AG08396 (cell line): ENCODE results near the gene PGAP2.
A peak's percentile ranks its signal among the peaks of the same experiment; 100 is the strongest.
"Not testable (repeated sequence)": the region's sequence is repeated elsewhere in the genome, so short reads cannot be mapped to it uniquely, and the experiment has no call there.

Source experiments
- DNase-seq: peaks from one replicate; pipeline ENCODE4 v3.0.0; 2012; ENCODE audit warnings: low spot score, mixed read lengths

The PGAP2 gene

GRCh38 chr11:3803726-3804495 lies 4.4 kb upstream of the PGAP2 start:
- DNase-seq = no peak

GRCh38 chr11:3808861-3809623 lies 682 bp downstream of the PGAP2 start:
- DNase-seq = peak; percentile 57

- DNase-seq = no peak
Observed at GRCh38 chr11:3809624-3809928, 1.2 kb downstream of the PGAP2 start.

GRCh38 chr11:3810446-3810845 lies 2.1 kb downstream of the PGAP2 start:
- no peak for DNase-seq

- DNase-seq = no peak
Observed at GRCh38 chr11:3810951-3811350, 2.6 kb downstream of the PGAP2 start.

GRCh38 chr11:3814832-3815231 lies 6.5 kb downstream of the PGAP2 start:
- not testable (repeated sequence) for DNase-seq

GRCh38 chr11:3815845-3816244 lies 7.5 kb downstream of the PGAP2 start:
- DNase-seq = no peak

- no peak for DNase-seq
Observed at GRCh38 chr11:3816673-3817072, 8.3 kb downstream of the PGAP2 start.

GRCh38 chr11:3817181-3817800 lies 8.9 kb downstream of the PGAP2 start:
- no peak for DNase-seq

- no peak for DNase-seq
Observed at GRCh38 chr11:3820971-3821370, 12.6 kb downstream of the PGAP2 start.

GRCh38 chr11:3822312-3822711 lies 14.0 kb downstream of the PGAP2 start:
- DNase-seq = no peak

GRCh38 chr11:3823303-3823702 lies 14.9 kb downstream of the PGAP2 start:
- DNase-seq = peak; percentile 79

GRCh38 chr11:3823762-3824506 lies 15.6 kb downstream of the PGAP2 start:
- DNase-seq = no peak

- DNase-seq = peak; percentile 53
Observed at GRCh38 chr11:3824714-3825472, 16.5 kb downstream of the PGAP2 start.

- no peak for DNase-seq
Observed at GRCh38 chr11:3825473-3826154, 17.3 kb downstream of the PGAP2 start.

GRCh38 chr11:3826721-3827120 lies 18.4 kb downstream of the PGAP2 start:
- no peak for DNase-seq

- DNase-seq = no peak
Observed at GRCh38 chr11:3827434-3828186, 19.2 kb downstream of the PGAP2 start.

GRCh38 chr11:3830088-3830487 lies 21.7 kb downstream of the PGAP2 start:
- DNase-seq = no peak

GRCh38 chr11:3830730-3831129 lies 22.4 kb downstream of the PGAP2 start:
- no peak for DNase-seq
